SK-N-SH (cell line): Measurements from ENCODE around the gene C12orf42.

ENCODE experiments used
- CTCF ChIP-seq: fragments of 200-600 bp; sonication (generic); IDR thresholded peaks from 2 replicates; pipeline ENCODE4 v1.6.1; 2017; ENCODE audit warnings: antibody characterized with exemption, mild to moderate bottlenecking, moderate library complexity
- ELF1 ChIP-seq: IDR thresholded peaks from 2 replicates; pipeline ENCODE4 v1.4.0; 2012
- EP300 ChIP-seq, 2 experiments: IDR thresholded peaks; 2 replicates each; pipeline versions ENCODE4 v1.4.0 to v1.6.1; 2012; ENCODE audit warnings: borderline replicate concordance in 1 of 2, low read depth in 1 of 2, low read length in 1 of 2
- EZH2phosphoT487 ChIP-seq: fragments of 200-600 bp; sonication (generic); IDR thresholded peaks from 2 replicates; pipeline ENCODE4 v1.6.1; 2017; ENCODE audit warnings: low read depth, mixed run types, mild to moderate bottlenecking, antibody characterized with exemption, moderate library complexity, borderline replicate concordance
- GABPA ChIP-seq: IDR thresholded peaks from 2 replicates; pipeline ENCODE4 v1.4.0; 2012; ENCODE audit warnings: low read depth, mild to moderate bottlenecking
- MEF2A ChIP-seq: IDR thresholded peaks from 2 replicates; pipeline ENCODE4 v1.4.0; 2012; ENCODE audit warnings: low read depth, borderline replicate concordance
- POLR2AphosphoS5 ChIP-seq: IDR thresholded peaks from 2 replicates; pipeline ENCODE4 v1.6.1; 2012; ENCODE audit warnings: low read depth, low read length
- RAD21 ChIP-seq: IDR thresholded peaks from 2 replicates; pipeline ENCODE4 v1.6.1; 2012; ENCODE audit warnings: mild to moderate bottlenecking, low read length
- RCOR1 ChIP-seq: fragments of 150-350 bp; IDR thresholded peaks from 2 replicates; pipeline ENCODE4 v1.6.1; 2017; ENCODE audit warnings: antibody characterized with exemption, low read length
- SIN3A ChIP-seq: IDR thresholded peaks from 2 replicates; pipeline ENCODE4 v1.6.1; 2012; ENCODE audit warnings: low read depth, mild to moderate bottlenecking, low read length, moderate library complexity, borderline replicate concordance
- TAF1 ChIP-seq: IDR thresholded peaks from 2 replicates; pipeline ENCODE4 v1.6.1; 2012; ENCODE audit warnings: low read depth, mild to moderate bottlenecking, low read length, moderate library complexity, borderline replicate concordance
- TEAD4 ChIP-seq: IDR thresholded peaks from 2 replicates; pipeline ENCODE4 v1.4.0; 2012; ENCODE audit warnings: mild to moderate bottlenecking, borderline replicate concordance; ENCODE audit not compliant: insufficient read depth
- USF2 ChIP-seq: fragments of 150-350 bp; IDR thresholded peaks from 2 replicates; pipeline ENCODE4 v1.6.1; 2017; ENCODE audit warnings: antibody characterized with exemption, low read length, low read depth, borderline replicate concordance

GRCh38 chr12:103336940-103337339 is 158.8 kb downstream of the C12orf42 start:
- TF ChIP-seq CTCF: no peak
- TF ChIP-seq MEF2A: no peak
- TF ChIP-seq POLR2AphosphoS5: no peak
- no peak for TF ChIP-seq RAD21
- no peak for TF ChIP-seq USF2
- TF ChIP-seq SIN3A: no peak
- TF ChIP-seq EZH2phosphoT487: no peak
- no peak for TF ChIP-seq ELF1
- no peak for TF ChIP-seq TEAD4
- no peak for TF ChIP-seq EP300 (IDR thresholded peaks at IDR 0.05; ENCODE audit: borderline replicate concordance in 1 of 2, low read depth in 1 of 2, low read length in 1 of 2)
- TF ChIP-seq GABPA: no peak
- no peak for TF ChIP-seq RCOR1
- TF ChIP-seq TAF1: no peak
